ENCODE results near the gene THRA. TPM values are rescaled to one million over a fixed set of nuclear protein-coding genes. Genes with fewer than 3 reads are reported as not detected.

The THRA gene
- total RNA-seq, 1 donor from 2014 or later: 31.9 TPM

DNA sequence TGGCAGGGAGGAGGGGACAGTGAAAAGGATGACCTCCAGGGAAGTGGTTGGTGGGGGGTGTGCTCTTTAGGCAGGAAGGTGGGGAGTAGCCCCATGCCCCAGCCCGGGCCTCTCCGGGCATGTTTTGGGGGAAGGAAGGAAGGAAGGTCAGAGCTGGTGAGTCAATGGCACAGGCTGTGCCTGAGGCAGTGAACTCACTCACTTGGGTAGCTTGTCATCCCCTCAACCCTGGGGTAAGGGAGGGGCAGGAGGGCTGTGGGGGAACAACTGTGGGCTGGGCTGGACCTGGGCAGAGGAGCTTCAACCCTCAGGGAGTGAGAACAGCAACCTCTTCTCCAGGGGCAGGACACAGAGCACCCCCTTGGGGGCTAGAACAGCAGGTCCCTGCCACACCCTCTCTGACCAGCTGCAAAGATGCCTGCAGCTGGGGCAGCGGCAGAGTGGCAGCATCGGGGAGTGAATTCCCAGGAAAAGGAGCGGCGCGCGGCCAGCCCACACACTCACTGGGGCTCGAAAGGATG lies 41.3 kb upstream of the THRA start:
- H3K4me3 Mint-ChIP-seq (ENCODE audit: unreplicated experiment): no peak overlapping the region
- no peak for DNase-seq (ENCODE audit: low spot score)
- H3K4me1 Mint-ChIP-seq (ENCODE audit: low read depth): peaks cover 38% of the 10 kb centered on the region
- H3K36me3 Mint-ChIP-seq (ENCODE audit: low read depth): peaks cover 31% of the 10 kb centered on the region
- no peaks in the 10 kb centered on the region for H3K9me3 Mint-ChIP-seq (ENCODE audit: low read depth)
- TF ChIP-seq, protein P1, sequence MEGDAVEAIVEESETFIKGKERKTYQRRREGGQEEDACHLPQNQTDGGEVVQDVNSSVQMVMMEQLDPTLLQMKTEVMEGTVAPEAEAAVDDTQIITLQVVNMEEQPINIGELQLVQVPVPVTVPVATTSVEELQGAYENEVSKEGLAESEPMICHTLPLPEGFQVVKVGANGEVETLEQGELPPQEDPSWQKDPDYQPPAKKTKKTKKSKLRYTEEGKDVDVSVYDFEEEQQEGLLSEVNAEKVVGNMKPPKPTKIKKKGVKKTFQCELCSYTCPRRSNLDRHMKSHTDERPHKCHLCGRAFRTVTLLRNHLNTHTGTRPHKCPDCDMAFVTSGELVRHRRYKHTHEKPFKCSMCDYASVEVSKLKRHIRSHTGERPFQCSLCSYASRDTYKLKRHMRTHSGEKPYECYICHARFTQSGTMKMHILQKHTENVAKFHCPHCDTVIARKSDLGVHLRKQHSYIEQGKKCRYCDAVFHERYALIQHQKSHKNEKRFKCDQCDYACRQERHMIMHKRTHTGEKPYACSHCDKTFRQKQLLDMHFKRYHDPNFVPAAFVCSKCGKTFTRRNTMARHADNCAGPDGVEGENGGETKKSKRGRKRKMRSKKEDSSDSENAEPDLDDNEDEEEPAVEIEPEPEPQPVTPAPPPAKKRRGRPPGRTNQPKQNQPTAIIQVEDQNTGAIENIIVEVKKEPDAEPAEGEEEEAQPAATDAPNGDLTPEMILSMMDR (IDR thresholded peaks at IDR 0.05): no peak
- H3K27ac Mint-ChIP-seq (ENCODE audit: unreplicated experiment): peak overlapping the region; percentile 72
- H3K27me3 Mint-ChIP-seq (ENCODE audit: low read depth): no peaks in the 10 kb centered on the region

DNA sequence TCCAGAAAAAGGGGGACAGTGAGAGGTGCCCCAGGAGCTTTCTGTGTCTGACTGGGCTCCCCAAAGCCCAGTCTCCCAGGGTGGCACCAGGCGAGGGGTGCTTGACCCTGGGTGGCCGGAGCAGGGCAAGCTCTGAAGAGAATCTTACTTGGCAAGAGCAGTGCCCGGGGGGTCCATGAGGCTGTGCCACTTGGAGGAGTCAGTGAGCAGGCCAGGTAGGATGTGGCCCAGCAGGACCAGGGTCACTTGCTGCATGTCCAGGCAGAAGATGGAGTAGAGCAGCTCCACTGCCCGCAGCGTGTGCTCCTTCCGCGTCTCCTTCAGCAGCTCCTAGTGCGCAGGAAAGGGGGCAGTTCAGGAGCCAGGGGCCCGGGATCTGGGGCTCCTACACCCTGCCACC lies 40.3 kb upstream of the THRA start:
- TF ChIP-seq, protein P1 (IDR thresholded peaks at IDR 0.05): no peak
- no peak overlapping the region for H3K27ac Mint-ChIP-seq (ENCODE audit: unreplicated experiment)
- DNase-seq (ENCODE audit: low spot score): no peak
- peaks cover 31% of the 10 kb centered on the region for H3K36me3 Mint-ChIP-seq (ENCODE audit: low read depth)
- H3K4me1 Mint-ChIP-seq (ENCODE audit: low read depth): peaks cover 38% of the 10 kb centered on the region
- H3K9me3 Mint-ChIP-seq (ENCODE audit: low read depth): no peaks in the 10 kb centered on the region
- no peak overlapping the region for H3K4me3 Mint-ChIP-seq (ENCODE audit: unreplicated experiment)
- H3K27me3 Mint-ChIP-seq (ENCODE audit: low read depth): no peaks in the 10 kb centered on the region

DNA sequence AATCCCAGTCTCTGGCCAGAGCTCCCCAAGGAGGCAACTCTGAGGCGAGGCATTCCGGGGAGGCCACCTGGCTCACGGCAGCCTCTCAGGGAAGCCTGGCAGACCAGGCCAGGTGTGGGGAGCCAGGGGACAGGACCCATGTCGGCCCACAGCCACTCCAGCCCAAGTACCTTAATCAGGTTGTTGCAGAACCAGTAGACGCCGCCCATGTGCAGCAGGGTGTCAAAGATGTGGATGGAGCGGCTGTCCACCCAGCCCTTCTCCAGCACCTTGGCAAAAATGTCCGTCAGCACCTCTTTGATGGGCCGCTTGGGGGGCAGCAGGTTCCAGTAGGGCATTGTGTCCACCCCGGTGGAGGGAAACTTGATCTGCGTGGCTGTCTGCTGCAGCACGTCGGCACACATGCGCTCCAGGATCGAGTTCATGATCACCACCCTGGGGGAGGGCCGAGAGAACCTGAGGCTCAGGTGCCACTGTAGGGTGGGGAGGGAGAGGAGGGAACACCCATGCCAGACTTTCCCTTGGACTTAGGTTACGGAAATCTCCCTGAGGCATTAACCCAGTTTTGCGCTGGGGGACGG lies 39.7 kb upstream of the THRA start:
- H3K27ac Mint-ChIP-seq (ENCODE audit: unreplicated experiment): no peak overlapping the region
- H3K4me3 Mint-ChIP-seq (ENCODE audit: unreplicated experiment): no peak overlapping the region
- no peaks in the 10 kb centered on the region for H3K9me3 Mint-ChIP-seq (ENCODE audit: low read depth)
- TF ChIP-seq, protein P1 (IDR thresholded peaks at IDR 0.05): no peak
- no peaks in the 10 kb centered on the region for H3K27me3 Mint-ChIP-seq (ENCODE audit: low read depth)
- no peak for DNase-seq (ENCODE audit: low spot score)
- H3K36me3 Mint-ChIP-seq (ENCODE audit: low read depth): peaks cover 31% of the 10 kb centered on the region
- H3K4me1 Mint-ChIP-seq (ENCODE audit: low read depth): peaks cover 38% of the 10 kb centered on the region

DNA sequence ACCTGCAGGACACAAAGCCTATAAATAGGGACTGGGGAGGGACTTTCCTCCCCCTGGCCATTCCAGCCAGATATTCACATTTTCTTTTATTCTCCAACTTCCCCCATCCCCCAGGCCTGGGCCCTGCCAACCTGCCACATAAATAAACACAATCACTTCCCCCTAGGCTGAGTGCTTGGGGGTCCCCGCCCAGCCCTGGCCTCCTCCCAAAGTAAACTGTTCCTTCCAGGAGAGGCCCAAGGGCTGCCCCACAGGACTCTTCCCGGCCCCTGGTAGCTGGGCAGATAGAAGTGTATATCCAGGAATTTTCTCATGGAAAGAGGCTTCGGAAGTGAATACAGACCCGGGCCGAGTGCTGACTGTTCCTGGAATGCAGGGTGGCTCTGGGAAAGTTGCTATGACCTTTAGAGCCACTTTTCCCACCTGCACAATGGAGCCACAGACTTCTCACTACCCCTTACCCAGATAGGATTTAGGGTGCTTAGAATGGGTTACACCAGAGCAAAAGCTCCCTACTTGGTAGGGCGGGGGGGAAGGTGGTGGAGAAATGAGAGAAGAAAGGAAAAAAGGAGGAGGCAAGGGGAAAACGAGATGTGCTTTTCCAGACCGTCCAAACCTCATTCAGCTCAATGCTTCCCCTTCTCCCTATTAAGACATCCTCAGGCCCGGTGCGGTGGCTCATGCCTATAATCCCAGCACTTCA lies 39.0 kb upstream of the THRA start:
- Mint-ChIP-seq H3K4me1 (ENCODE audit: low read depth) (peaks cover 36% of the 10 kb centered on the region), H3K27ac (ENCODE audit: unreplicated experiment) (peak overlapping the region; percentile 68), H3K4me3 (ENCODE audit: unreplicated experiment) (no peak overlapping the region), H3K36me3 (ENCODE audit: low read depth) (peaks cover 34% of the 10 kb centered on the region), H3K9me3 (ENCODE audit: low read depth) (no peaks in the 10 kb centered on the region), H3K27me3 (ENCODE audit: low read depth) (no peaks in the 10 kb centered on the region)
- TF ChIP-seq, protein P1 (IDR thresholded peaks at IDR 0.05): no peak
- no peak for DNase-seq (ENCODE audit: low spot score)

DNA sequence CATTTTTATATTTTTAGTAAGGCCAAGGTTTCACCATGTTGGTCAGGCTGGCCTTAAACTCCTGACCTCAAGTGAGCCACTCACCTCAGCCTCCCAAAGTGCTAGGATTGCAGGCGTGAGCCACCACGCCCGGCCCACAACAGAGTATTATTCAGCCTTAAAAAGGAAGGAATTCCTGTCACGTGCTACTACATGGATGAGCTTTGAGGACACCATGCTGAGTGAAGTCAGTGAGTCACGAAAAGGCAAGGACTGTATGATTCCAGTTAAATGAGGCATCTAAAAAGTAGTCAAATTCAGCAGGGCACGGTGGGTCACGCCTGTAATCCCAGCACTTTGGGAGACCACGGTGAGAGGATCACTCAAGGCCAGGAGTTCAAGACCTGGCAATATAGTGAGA lies 37.9 kb upstream of the THRA start:
- Mint-ChIP-seq H3K27me3 (ENCODE audit: low read depth) (no peaks in the 10 kb centered on the region), H3K27ac (ENCODE audit: unreplicated experiment) (no peak overlapping the region), H3K9me3 (ENCODE audit: low read depth) (no peaks in the 10 kb centered on the region), H3K4me1 (ENCODE audit: low read depth) (peaks cover 31% of the 10 kb centered on the region), H3K4me3 (ENCODE audit: unreplicated experiment) (no peak overlapping the region), H3K36me3 (ENCODE audit: low read depth) (peaks cover 38% of the 10 kb centered on the region)
- TF ChIP-seq, protein P1 (IDR thresholded peaks at IDR 0.05): no peak
- DNase-seq (ENCODE audit: low spot score): no peak
